Body of pancreas (tissue), 4 donors: ENCODE data around the gene TMC3. TPM values are rescaled to one million over a fixed set of nuclear protein-coding genes. Genes with fewer than 3 reads are reported as not detected.
"Not testable (repeated sequence)": the region's sequence is repeated elsewhere in the genome, so short reads cannot be mapped to it uniquely, and the experiment has no call there.

Experiments
- ATAC-seq: fragments of 150-250 bp; one replicate; pipeline ENCODE4 v1.9.1; 2016
- DNase-seq, 4 donors: peaks; one replicate each; pipeline ENCODE4 v3.0.0-alpha.2; 2019
- H3K27ac ChIP-seq, 4 donors: fragments of 200-600 bp; sonication (generic); 1 replicate in 3 of 4; 2 replicates in 1 of 4; pipeline versions ENCODE4 v1.5.1 to v1.6.1; 2016 to 2019; ENCODE audit warnings: mild to moderate bottlenecking in 1 of 4, mixed read lengths in 1 of 4, moderate library complexity in 1 of 4
- H3K27me3 ChIP-seq, 2 donors: fragments of 200-600 bp; sonication (generic); one replicate each; pipeline ENCODE4 v1.6.0; 2016; ENCODE audit warnings: mild to moderate bottlenecking in 1 of 2
- H3K36me3 ChIP-seq, 2 donors: fragments of 200-600 bp; sonication (generic); replicated peaks in 1 of 2; 2 replicates each; pipeline ENCODE4 v1.5.1; 2016; ENCODE audit warnings: low read depth in 2 of 2; ENCODE audit not compliant: insufficient read depth in 1 of 2
- H3K4me1 ChIP-seq: fragments of 200-600 bp; sonication (generic); one replicate; pipeline ENCODE4 v1.6.0; 2016
- H3K4me3 ChIP-seq, 2 donors: fragments of 200-600 bp; sonication (generic); 1 replicate in 1 of 2; 2 replicates in 1 of 2; pipeline ENCODE4 v1.5.1; 2016 to 2019
- H3K9me3 ChIP-seq, 3 donors: fragments of 200-600 bp; sonication (generic); 1 replicate in 2 of 3; 2 replicates in 1 of 3; pipeline ENCODE4 v1.5.1; 2016
- POLR2A ChIP-seq, 3 donors: fragments of 450-650 bp; IDR thresholded peaks; one replicate each; pipeline ENCODE4 v1.6.1; 2016; ENCODE audit warnings: antibody characterized with exemption in 3 of 3, mild to moderate bottlenecking in 2 of 3
- WGBS, 2 donors: methylation state at CpG; one replicate each; pipeline ENCODE4 v1.1.5; 2017; 5-methylcytosine and 5-hydroxymethylcytosine counted together
- intact Hi-C: fragments of 100-400 bp; cut with DNase I; formaldehyde crosslinking; loops from one replicate; pipeline ENCODE4 v1.15.1; 2023
- total RNA-seq, 2 donors: library from RNA; depleted of rRNA; stranded (reverse); fragments of >200 nt; gene quantifications; one replicate each; pipeline ENCODE4 v1.1.0, GENCODE V29; 2016
- TF ChIP-seq, protein P1 (sequence below), 7 experiments: fragments of 450-650 bp in 4 of 7; fragments of 200-600 bp in 3 of 7; sonication (generic) in 3 of 7; IDR thresholded peaks; one replicate each; pipeline ENCODE4 v1.5.1; 2016 to 2019; ENCODE audit warnings: antibody characterized with exemption in 7 of 7

TMC3 gene
- total RNA-seq, 2 donors from 2014 or later = 0.33 TPM; not detected in 1

DNA sequence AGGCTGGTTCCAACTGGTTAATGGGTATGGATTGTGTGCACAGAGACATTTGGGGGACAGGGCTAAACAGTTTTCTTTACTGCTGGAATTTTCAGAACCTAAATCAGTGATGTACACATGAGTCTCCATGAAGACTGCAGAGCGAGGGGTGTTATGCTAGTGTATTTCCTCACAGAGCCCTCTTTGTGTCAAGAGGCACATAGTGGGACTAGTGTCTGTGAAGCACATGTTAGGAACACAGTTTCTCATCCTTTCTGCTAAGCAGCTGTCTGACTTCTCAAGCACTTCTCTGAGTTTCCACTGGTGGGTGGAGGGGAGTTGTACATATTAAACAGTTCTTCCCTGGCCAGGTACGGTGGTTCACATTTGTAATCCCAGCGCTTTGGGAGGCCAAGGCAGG lies 40.6 kb downstream of the TMC3 start:
- TF ChIP-seq, protein P1, sequence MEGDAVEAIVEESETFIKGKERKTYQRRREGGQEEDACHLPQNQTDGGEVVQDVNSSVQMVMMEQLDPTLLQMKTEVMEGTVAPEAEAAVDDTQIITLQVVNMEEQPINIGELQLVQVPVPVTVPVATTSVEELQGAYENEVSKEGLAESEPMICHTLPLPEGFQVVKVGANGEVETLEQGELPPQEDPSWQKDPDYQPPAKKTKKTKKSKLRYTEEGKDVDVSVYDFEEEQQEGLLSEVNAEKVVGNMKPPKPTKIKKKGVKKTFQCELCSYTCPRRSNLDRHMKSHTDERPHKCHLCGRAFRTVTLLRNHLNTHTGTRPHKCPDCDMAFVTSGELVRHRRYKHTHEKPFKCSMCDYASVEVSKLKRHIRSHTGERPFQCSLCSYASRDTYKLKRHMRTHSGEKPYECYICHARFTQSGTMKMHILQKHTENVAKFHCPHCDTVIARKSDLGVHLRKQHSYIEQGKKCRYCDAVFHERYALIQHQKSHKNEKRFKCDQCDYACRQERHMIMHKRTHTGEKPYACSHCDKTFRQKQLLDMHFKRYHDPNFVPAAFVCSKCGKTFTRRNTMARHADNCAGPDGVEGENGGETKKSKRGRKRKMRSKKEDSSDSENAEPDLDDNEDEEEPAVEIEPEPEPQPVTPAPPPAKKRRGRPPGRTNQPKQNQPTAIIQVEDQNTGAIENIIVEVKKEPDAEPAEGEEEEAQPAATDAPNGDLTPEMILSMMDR (IDR thresholded peaks at IDR 0.05) = no peak
- no peak for TF ChIP-seq POLR2A (IDR thresholded peaks at IDR 0.05)
- DNase-seq (no peak), ATAC-seq (no peak)

DNA sequence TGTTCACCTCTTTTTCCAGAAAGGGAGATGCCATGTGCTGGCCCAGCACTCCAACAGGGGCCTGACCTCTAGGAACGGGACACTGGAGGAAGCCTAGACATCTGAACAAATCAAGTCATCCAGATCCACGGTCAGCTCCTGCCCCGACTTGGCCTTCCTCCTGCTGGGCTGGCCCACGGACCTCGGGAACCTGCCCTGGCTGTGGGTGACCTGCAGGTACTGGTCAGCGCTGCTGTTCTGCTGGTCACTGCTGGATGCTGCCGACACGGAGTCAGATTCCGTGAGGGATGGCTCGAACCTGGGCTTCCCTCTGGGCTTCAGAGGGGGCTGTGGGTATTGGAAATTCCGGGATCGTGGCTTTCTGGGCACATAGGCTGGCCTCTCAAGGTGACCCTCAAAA lies 41.7 kb downstream of the TMC3 start:
- ATAC-seq (no peak), DNase-seq (no peak)
- no peak overlapping the region for H3K4me3 ChIP-seq
- H3K9me3 ChIP-seq = no peaks in the 10 kb centered on the region
- intact Hi-C loops = no loop called here
- H3K27me3 ChIP-seq = no peaks in the 10 kb centered on the region
- no peak for TF ChIP-seq POLR2A (IDR thresholded peaks at IDR 0.05)
- TF ChIP-seq, protein P1 (IDR thresholded peaks at IDR 0.05) = no peak
- H3K4me1 ChIP-seq = no peaks in the 10 kb centered on the region
- H3K36me3 ChIP-seq = no peaks in the 10 kb centered on the region
- no peak overlapping the region for H3K27ac ChIP-seq
- 98 to 100% methylated on average over 6 to 12 of the region's 12 CpGs for WGBS, 2 donors

More for the DNA sequence above, 40.6 kb downstream of the TMC3 start:
- H3K4me3 ChIP-seq = no peak overlapping the region
- WGBS, 2 donors = 96 to 100% methylated on average over 3 of the region's 3 CpGs
- H3K9me3 ChIP-seq = no peaks in the 10 kb centered on the region
- H3K4me1 ChIP-seq = peaks cover 7% of the 10 kb centered on the region
- H3K27me3 ChIP-seq = no peaks in the 10 kb centered on the region
- no peaks in the 10 kb centered on the region for H3K36me3 ChIP-seq
- H3K27ac ChIP-seq = no peak overlapping the region
- intact Hi-C loops = no loop called here

DNA sequence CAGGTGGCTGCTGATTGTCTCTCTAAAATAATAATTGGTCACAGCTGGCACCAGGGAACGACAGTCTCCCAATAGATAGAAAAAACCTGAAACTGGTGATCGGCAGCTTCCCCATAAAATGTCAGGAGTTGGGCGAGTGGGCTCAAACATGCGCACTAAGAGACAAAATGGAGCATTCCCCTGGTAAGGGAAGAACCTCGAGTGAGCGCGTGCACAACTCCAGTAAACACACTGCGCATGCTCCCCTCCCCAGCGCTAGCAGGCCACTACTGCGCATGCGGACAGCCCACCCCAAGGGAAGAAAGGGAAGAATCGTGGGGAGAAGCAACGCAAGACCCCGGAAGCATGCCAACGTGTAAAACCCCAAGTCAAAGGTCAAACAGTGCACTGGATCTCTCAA lies 42.4 kb downstream of the TMC3 start:
- no peaks in the 10 kb centered on the region for H3K27me3 ChIP-seq
- H3K27ac ChIP-seq = no peak overlapping the region
- no peak overlapping the region for H3K4me3 ChIP-seq
- no peaks in the 10 kb centered on the region for H3K36me3 ChIP-seq
- intact Hi-C loops = no loop called here
- H3K4me1 ChIP-seq = no peaks in the 10 kb centered on the region
- ATAC-seq = no peak
- WGBS, 2 donors = 85 to 91% methylated on average over 13 to 15 of the region's 15 CpGs
- no peak for TF ChIP-seq POLR2A (IDR thresholded peaks at IDR 0.05)
- TF ChIP-seq, protein P1 (IDR thresholded peaks at IDR 0.05) = no peak
- H3K9me3 ChIP-seq = no peaks in the 10 kb centered on the region
- no peak for DNase-seq

GRCh38 chr15:81331141-81331540 lies 42.9 kb downstream of the TMC3 start:
- intact Hi-C loops, H3K4me1 ChIP-seq, DNase-seq, ATAC-seq, H3K27me3 ChIP-seq, H3K36me3 ChIP-seq, H3K4me3 ChIP-seq, H3K27ac ChIP-seq, H3K9me3 ChIP-seq: not testable (repeated sequence)
- WGBS, 2 donors = 71 to 83% methylated on average over 9 of the region's 9 CpGs

DNA sequence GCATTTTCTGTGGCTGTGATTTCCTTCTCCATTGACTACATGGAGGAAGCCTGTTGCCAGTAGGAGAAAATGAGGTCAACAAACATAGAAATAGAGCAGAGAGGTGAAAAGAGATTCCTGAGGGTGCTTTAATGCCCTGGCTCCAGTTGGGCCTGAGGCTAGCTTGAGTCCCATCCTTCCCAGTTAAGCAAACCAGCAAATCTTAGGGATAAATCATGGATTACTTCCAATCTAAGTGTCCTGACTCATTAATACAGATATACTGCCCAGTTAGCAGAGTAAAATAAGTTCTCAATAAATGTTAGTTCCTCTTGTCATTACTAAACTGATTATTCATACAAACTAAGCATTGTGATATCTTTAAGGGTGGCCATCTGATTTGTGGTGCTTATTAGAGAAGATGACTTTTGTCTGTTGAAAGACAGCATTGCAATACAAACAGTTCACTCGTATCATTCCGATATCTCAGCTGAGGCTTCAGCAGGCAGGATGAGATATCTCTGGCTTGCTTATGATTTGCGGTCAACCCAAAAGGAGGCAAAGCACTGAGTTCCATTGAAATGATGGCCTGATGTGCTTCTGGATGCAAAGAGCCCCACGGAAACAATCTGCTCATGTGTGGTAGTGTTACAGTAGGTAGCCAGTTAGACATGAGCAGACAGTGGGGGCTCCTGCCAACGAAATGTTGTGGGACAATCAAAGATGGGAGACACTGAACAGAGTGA lies 43.5 kb downstream of the TMC3 start:
- Histone ChIP-seq H3K27ac (no peak overlapping the region), H3K27me3 (no peaks in the 10 kb centered on the region), H3K4me1 (no peaks in the 10 kb centered on the region), H3K4me3 (no peak overlapping the region), H3K9me3 (no peaks in the 10 kb centered on the region), H3K36me3 (no peaks in the 10 kb centered on the region)
- intact Hi-C loops = no loop called here
- no peak for ATAC-seq
- no peak for DNase-seq
- TF ChIP-seq, protein P1 (IDR thresholded peaks at IDR 0.05) = no peak
- TF ChIP-seq POLR2A (IDR thresholded peaks at IDR 0.05) = no peak
- WGBS, 2 donors = 87 to 93% methylated on average over 5 of the region's 5 CpGs
